CD14-positive monocyte (primary cell): ENCODE data around the gene TNFRSF13B. TPM values are rescaled to one million over a fixed set of nuclear protein-coding genes. Genes with fewer than 3 reads are reported as not detected.
"Not testable (repeated sequence)": the region's sequence is repeated elsewhere in the genome, so short reads cannot be mapped to it uniquely, and the experiment has no call there.

ENCODE experiments used
- DNase-seq, 3 donors: peaks; one replicate each; pipeline ENCODE4 v3.0.0-alpha.2; 2011 to 2022
- H2AFZ ChIP-seq: 2 replicates; pipeline ENCODE4 v1.6.0; 2012; ENCODE audit warnings: mild to moderate bottlenecking, low read depth, low read length, inconsistent platforms; ENCODE audit not compliant: insufficient read depth, poor library complexity, severe bottlenecking
- H3K27ac ChIP-seq, 2 donors: 1 replicate in 1 of 2; 2 replicates in 1 of 2; pipeline ENCODE4 v1.5.1; 2012 to 2013; ENCODE audit warnings: low read length in 2 of 2, control low read depth in 1 of 2, inconsistent platforms in 1 of 2, low read depth in 1 of 2, mild to moderate bottlenecking in 1 of 2
- H3K27me3 ChIP-seq, 2 donors: one replicate each; pipeline versions ENCODE4 v1.6.0 to v1.6.1; 2011 to 2013; ENCODE audit warnings: low read length in 2 of 2; ENCODE audit not compliant: control insufficient read depth in 2 of 2, insufficient read depth in 2 of 2
- H3K36me3 ChIP-seq, 2 donors: replicated peaks in 1 of 2; 1 replicate in 1 of 2; 2 replicates in 1 of 2; pipeline versions ENCODE4 v1.5.1 to v1.6.1; 2012 to 2013; ENCODE audit warnings: low read length in 2 of 2, control low read depth in 1 of 2, inconsistent platforms in 1 of 2, mild to moderate bottlenecking in 1 of 2; ENCODE audit not compliant: insufficient read depth in 2 of 2, control insufficient read depth in 1 of 2
- H3K4me1 ChIP-seq, 2 donors: 1 replicate in 1 of 2; 2 replicates in 1 of 2; pipeline versions ENCODE4 v1.5.1 to v1.6.1; 2012 to 2013; ENCODE audit warnings: low read length in 2 of 2, control low read depth in 1 of 2, inconsistent platforms in 1 of 2, mild to moderate bottlenecking in 1 of 2, moderate library complexity in 1 of 2; ENCODE audit not compliant: insufficient read depth in 2 of 2, control insufficient read depth in 1 of 2
- H3K4me2 ChIP-seq: replicated peaks from 2 replicates; pipeline ENCODE3; 2012; ENCODE audit warnings: low read length, moderate library complexity, mild to moderate bottlenecking; ENCODE audit not compliant: poor library complexity, severe bottlenecking; ENCODE audit errors: extremely low read depth
- H3K4me3 ChIP-seq, 3 experiments: fragments of 200-600 bp in 1 of 3; sonication (generic) in 1 of 3; replicated peaks in 1 of 3; 1 replicate in 2 of 3; 2 replicates in 1 of 3; pipeline ENCODE4 v1.5.1; 2011 to 2013; ENCODE audit warnings: low read length in 3 of 3, mild to moderate bottlenecking in 3 of 3, control low read depth in 2 of 3, low read depth in 2 of 3, inconsistent platforms in 1 of 3, moderate library complexity in 1 of 3
- H3K79me2 ChIP-seq: 2 replicates; pipeline ENCODE4 v1.6.0; 2012; ENCODE audit warnings: mild to moderate bottlenecking, control low read depth, inconsistent platforms, low read length, moderate library complexity; ENCODE audit not compliant: insufficient read depth
- H3K9ac ChIP-seq: 2 replicates; pipeline ENCODE4 v1.6.0; 2017; ENCODE audit warnings: low read length, mild to moderate bottlenecking; ENCODE audit not compliant: insufficient read depth, poor library complexity, severe bottlenecking
- H3K9me3 ChIP-seq, 2 donors: replicated peaks in 1 of 2; 1 replicate in 1 of 2; 2 replicates in 1 of 2; pipeline versions ENCODE4 v1.5.1 to v1.6.1; 2012 to 2013; ENCODE audit warnings: low read length in 2 of 2, control low read depth in 1 of 2; ENCODE audit not compliant: control insufficient read depth in 1 of 2, insufficient read depth in 1 of 2
- H4K20me1 ChIP-seq: 2 replicates; pipeline ENCODE4 v1.6.0; 2012; ENCODE audit warnings: mild to moderate bottlenecking, low read length, control low read depth, moderate library complexity; ENCODE audit not compliant: insufficient read depth
- H3K27ac Mint-ChIP-seq, 7 donors: one replicate each; pipeline ENCODE4 v1.8.0; 2020; ENCODE audit warnings: mild to moderate bottlenecking in 7 of 7, mixed read lengths in 7 of 7, moderate library complexity in 6 of 7, inconsistent platforms in 2 of 7
- H3K27me3 Mint-ChIP-seq, 3 donors: one replicate each; pipeline ENCODE4 v1.8.0; 2021 to 2022; ENCODE audit warnings: low read depth in 3 of 3, mild to moderate bottlenecking in 3 of 3, mixed read lengths in 3 of 3, moderate library complexity in 3 of 3, inconsistent platforms in 1 of 3
- H3K36me3 Mint-ChIP-seq, 2 donors: one replicate each; pipeline ENCODE4 v1.8.0; 2020; ENCODE audit warnings: mixed read lengths in 2 of 2, inconsistent platforms in 1 of 2, mild to moderate bottlenecking in 1 of 2
- H3K4me1 Mint-ChIP-seq: one replicate; pipeline ENCODE4 v1.8.0; 2020; ENCODE audit warnings: mild to moderate bottlenecking, mixed read lengths
- H3K4me3 Mint-ChIP-seq, 2 donors: one replicate each; pipeline ENCODE4 v1.8.0; 2020; ENCODE audit warnings: mild to moderate bottlenecking in 2 of 2, mixed read lengths in 2 of 2, moderate library complexity in 1 of 2
- H3K9me3 Mint-ChIP-seq, 7 donors: one replicate each; pipeline ENCODE4 v1.8.0; 2020 to 2022; ENCODE audit warnings: mixed read lengths in 7 of 7, mild to moderate bottlenecking in 6 of 7, moderate library complexity in 6 of 7, inconsistent platforms in 2 of 7
- WGBS: methylation state at CpG from one replicate; pipeline ENCODE4 v1.1.5; 2013; ENCODE audit warnings: missing lambda C conversion rate; ENCODE audit not compliant: insufficient coverage; 5-methylcytosine and 5-hydroxymethylcytosine counted together
- intact Hi-C, 2 donors: fragments of 100-400 bp; cut with micrococcal nuclease; formaldehyde crosslinking; loops; one replicate each; pipeline versions ENCODE4 v1.15.0 to v1.15.1; 2023
- polyA plus RNA-seq, 3 donors: library from polyadenylated mRNA; depleted of rRNA in 1 of 3; unstranded in 2 of 3; stranded (reverse) in 1 of 3; fragments of 300-500 nt in 2 of 3; fragments of >200 nt in 1 of 3; fragmentation: Illumina TruSeq in 2 of 3; gene quantifications; 1 replicate in 2 of 3; 2 replicates in 1 of 3; pipeline ENCODE4 v1.2.3, GENCODE V29; 2012 to 2021
- TF ChIP-seq, protein P1 (sequence below): fragments of 200-600 bp; IDR thresholded peaks from one replicate; pipeline ENCODE4 v1.8.0; 2022; ENCODE audit warnings: antibody characterized with exemption, mild to moderate bottlenecking

Gene TNFRSF13B
- polyA plus RNA-seq, 3 donors = 0.21 to 0.47 TPM; not detected in 1

DNA sequence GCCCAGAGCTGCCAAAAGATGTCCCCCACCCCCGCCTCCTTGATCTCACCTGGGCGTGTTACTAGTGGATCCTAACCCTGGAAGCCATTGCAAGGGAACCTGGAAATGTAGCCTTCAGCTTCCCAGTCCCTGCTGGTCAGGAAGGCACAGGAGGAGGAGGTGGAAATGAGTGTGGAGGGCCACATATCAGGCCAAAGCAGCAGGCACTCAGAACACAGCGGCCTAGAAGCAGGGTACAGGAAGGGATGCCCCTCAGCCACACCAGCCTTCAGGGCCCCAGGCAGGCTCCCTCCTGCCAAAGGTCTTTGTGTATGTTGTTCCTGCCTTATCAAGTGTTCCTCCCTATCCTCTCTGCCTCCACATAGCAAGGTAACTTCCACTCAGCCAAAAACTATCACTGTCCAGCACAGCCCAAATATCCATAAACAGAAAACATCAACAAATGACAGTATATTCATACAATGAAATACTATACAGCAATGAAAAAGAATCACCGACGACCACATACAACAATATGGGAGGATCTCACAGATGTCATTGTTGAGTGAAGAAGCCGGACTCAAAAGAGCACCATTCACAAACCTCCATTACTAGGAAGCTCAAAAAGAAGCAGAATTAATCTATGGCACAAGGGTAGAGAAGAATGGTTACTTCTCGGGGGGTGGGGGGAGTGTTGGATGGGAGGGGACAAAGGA, 28.2 kb upstream of the TNFRSF13B start:
- intact Hi-C loops = loop anchor here (5.0 to 10.0 kb wide), 2 partner anchors 305 to 312 kb away; partner anchors contain the start of gene NT5M (in 1 of the 2)
- Histone ChIP-seq H3K4me2 (no peak overlapping the region), H3K9ac (no peak overlapping the region), H3K4me3 (no peak overlapping the region), H2AFZ (no peak overlapping the region), H3K27ac (no peak overlapping the region), H4K20me1 (no peaks in the 10 kb centered on the region), H3K9me3 (no peaks in the 10 kb centered on the region), H3K79me2 (no peaks in the 10 kb centered on the region), H3K27me3 (no peaks in the 10 kb centered on the region), H3K4me1 (peaks cover 0 to 5% of the 10 kb centered on the region in 2 donors), H3K36me3 (no peaks in the 10 kb centered on the region)
- no peak overlapping the region for H3K27ac Mint-ChIP-seq
- H3K4me3 Mint-ChIP-seq = no peak overlapping the region
- H3K4me1 Mint-ChIP-seq = peaks cover 2% of the 10 kb centered on the region
- no CpG with 5 or more reads among the region's 7 CpGs for WGBS
- peaks cover 6 to 11% (median 10%) of the 10 kb centered on the region in 3 donors for H3K27me3 Mint-ChIP-seq
- TF ChIP-seq, protein P1, sequence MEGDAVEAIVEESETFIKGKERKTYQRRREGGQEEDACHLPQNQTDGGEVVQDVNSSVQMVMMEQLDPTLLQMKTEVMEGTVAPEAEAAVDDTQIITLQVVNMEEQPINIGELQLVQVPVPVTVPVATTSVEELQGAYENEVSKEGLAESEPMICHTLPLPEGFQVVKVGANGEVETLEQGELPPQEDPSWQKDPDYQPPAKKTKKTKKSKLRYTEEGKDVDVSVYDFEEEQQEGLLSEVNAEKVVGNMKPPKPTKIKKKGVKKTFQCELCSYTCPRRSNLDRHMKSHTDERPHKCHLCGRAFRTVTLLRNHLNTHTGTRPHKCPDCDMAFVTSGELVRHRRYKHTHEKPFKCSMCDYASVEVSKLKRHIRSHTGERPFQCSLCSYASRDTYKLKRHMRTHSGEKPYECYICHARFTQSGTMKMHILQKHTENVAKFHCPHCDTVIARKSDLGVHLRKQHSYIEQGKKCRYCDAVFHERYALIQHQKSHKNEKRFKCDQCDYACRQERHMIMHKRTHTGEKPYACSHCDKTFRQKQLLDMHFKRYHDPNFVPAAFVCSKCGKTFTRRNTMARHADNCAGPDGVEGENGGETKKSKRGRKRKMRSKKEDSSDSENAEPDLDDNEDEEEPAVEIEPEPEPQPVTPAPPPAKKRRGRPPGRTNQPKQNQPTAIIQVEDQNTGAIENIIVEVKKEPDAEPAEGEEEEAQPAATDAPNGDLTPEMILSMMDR = no peak
- peaks cover 0 to 3% (median 2%) of the 10 kb centered on the region in 7 donors for H3K9me3 Mint-ChIP-seq
- H3K36me3 Mint-ChIP-seq = no peaks in the 10 kb centered on the region
- no peak for DNase-seq

DNA sequence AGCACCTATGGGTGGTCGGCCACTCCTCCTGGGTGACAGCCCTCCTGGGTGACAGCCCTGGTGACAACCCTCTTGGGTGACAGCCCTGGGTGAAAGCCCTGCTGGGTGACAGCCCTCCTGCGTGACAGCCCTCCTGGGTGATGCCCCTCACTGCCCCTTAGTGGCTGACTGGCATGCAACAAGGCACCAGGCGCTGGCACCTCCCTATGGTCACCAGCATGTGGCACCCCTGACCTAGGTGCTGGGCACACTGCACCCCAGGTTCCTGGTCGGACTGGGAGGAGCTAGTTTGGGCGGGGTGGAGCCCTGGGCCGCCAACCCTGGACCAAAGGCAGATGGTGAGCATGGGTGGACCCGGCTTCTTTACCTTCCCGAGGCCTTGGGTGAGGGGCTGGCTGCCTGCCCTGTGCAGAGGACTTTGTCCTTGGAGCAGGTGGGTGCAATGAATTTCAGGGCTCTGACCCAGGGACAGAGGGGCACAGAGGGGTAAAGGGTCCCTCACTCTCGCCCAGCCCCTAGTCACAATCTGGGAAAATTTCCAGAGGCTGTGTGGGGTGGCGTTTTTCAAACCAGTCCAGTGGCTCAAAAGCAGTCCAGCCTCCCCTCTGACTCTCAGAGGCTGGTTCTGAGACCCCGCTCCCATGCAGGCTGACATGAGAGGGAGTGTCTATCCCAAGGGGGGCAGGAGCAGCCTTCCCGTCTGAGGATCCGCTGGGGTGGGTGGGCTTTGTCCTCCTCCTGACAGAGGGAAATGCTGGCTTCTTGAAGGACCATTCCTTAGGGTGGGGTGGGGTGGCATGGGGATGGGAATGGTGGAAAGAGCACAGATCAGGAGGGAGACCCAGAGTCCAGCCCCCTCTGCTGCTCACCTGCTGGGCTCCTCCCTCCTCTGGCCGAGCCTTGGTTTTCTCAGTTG, 25.9 kb upstream of the TNFRSF13B start:
- Mint-ChIP-seq H3K36me3 (no peaks in the 10 kb centered on the region), H3K27ac (no peak overlapping the region), H3K9me3 (peaks cover 0 to 3% (median 2%) of the 10 kb centered on the region in 7 donors), H3K4me1 (peaks cover 2% of the 10 kb centered on the region), H3K27me3 (peaks cover 0 to 5% (median 2%) of the 10 kb centered on the region in 3 donors), H3K4me3 (no peak overlapping the region)
- H4K20me1 ChIP-seq = no peaks in the 10 kb centered on the region
- H3K36me3 ChIP-seq = no peaks in the 10 kb centered on the region
- H3K4me1 ChIP-seq = peaks cover 0 to 5% of the 10 kb centered on the region in 2 donors
- intact Hi-C loops = no loop called here
- 61% methylated on average over 9 of the region's 14 CpGs for WGBS
- no peak overlapping the region for H3K27ac ChIP-seq
- H3K79me2 ChIP-seq = no peaks in the 10 kb centered on the region
- H3K27me3 ChIP-seq = no peaks in the 10 kb centered on the region
- no peaks in the 10 kb centered on the region for H3K9me3 ChIP-seq
- no peak for DNase-seq
- no peak overlapping the region for H3K4me2 ChIP-seq
- no peak overlapping the region for H2AFZ ChIP-seq
- TF ChIP-seq, protein P1 = no peak
- no peak overlapping the region for H3K9ac ChIP-seq
- no peak overlapping the region for H3K4me3 ChIP-seq

DNA sequence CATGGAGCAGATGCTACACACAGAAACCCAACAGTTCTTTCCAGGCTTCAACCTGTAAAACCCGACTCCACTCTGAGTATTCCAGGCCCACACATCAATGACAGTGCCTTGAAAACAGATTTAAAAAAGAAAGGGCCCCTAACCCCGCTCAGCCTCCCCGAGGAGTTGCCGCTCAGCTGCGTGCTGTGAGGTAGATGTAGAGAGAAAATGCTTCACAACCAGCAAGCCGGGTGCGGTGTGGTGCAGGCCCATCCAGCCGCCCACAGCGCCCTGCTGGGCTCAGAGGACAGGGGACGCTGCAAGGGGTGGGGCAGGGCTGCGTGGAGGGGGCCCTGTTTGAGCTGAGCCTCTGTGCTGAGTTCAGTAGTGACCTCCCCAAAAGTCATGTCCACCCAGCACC, 24.8 kb upstream of the TNFRSF13B start:
- no CpG with 5 or more reads among the region's 11 CpGs for WGBS
- H3K79me2 ChIP-seq, H3K4me3 Mint-ChIP-seq, H3K4me2 ChIP-seq, H3K4me3 ChIP-seq, H3K4me1 ChIP-seq, H3K27me3 ChIP-seq, H3K9me3 ChIP-seq, H3K36me3 ChIP-seq, DNase-seq, H3K9me3 Mint-ChIP-seq, H3K27me3 Mint-ChIP-seq, H2AFZ ChIP-seq, H3K27ac Mint-ChIP-seq, H3K27ac ChIP-seq, H3K36me3 Mint-ChIP-seq, intact Hi-C loops, H3K4me1 Mint-ChIP-seq, H3K9ac ChIP-seq, H4K20me1 ChIP-seq: not testable (repeated sequence)
